HEK293 (cell line): ENCODE results near the gene MGAM2.

Experiments used
- ZNF10 ChIP-seq: fragments of 450-650 bp; formaldehyde crosslinking; IDR thresholded peaks from 2 replicates; pipeline ENCODE4 v1.5.1; 2017; ENCODE audit warnings: missing biosample characterization, missing genetic modification characterization
- ZNF138 ChIP-seq: fragments of 450-650 bp; formaldehyde crosslinking; IDR thresholded peaks from 2 replicates; pipeline ENCODE4 v1.5.1; 2016; ENCODE audit warnings: missing biosample characterization, missing genetic modification characterization, borderline replicate concordance
- TF ChIP-seq, protein P1 (sequence below): fragments of 450-650 bp; formaldehyde crosslinking; IDR thresholded peaks from 2 replicates; pipeline ENCODE4 v1.5.1; 2016; ENCODE audit warnings: missing biosample characterization, missing genetic modification characterization
- TF ChIP-seq, protein P2 (sequence below): fragments of 450-650 bp; formaldehyde crosslinking; IDR thresholded peaks from 2 replicates; pipeline ENCODE4 v1.5.1; 2016; ENCODE audit warnings: missing biosample characterization, missing genetic modification characterization
- TF ChIP-seq, protein P3 (sequence below): fragments of 450-650 bp; formaldehyde crosslinking; IDR thresholded peaks from 2 replicates; pipeline ENCODE4 v1.5.1; 2016; ENCODE audit warnings: missing biosample characterization, missing genetic modification characterization
- TF ChIP-seq, protein P4 (sequence below): fragments of 450-650 bp; formaldehyde crosslinking; IDR thresholded peaks from 2 replicates; pipeline ENCODE4 v1.5.1; 2017; ENCODE audit warnings: missing biosample characterization, mild to moderate bottlenecking, missing genetic modification characterization, moderate library complexity

DNA sequence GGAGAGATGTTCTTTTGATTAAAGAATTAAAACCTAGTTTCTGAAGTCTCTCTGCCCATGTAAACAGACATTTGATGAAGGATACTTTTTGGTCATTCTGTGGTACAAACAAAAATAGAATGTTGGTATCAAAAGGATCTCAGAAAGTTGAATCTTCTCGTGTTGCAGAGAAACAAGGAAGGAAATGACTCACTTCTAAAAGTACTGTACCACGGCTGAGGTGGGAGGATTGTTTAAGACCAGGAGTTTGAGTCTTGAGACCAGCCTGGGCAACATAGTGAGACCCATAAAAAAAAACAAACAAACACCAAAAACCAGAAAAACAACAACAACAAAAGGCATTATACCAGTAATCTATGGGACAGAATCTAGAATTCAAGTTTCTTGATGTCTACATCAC is 76.6 kb downstream of the MGAM2 start:
- TF ChIP-seq, protein P1, sequence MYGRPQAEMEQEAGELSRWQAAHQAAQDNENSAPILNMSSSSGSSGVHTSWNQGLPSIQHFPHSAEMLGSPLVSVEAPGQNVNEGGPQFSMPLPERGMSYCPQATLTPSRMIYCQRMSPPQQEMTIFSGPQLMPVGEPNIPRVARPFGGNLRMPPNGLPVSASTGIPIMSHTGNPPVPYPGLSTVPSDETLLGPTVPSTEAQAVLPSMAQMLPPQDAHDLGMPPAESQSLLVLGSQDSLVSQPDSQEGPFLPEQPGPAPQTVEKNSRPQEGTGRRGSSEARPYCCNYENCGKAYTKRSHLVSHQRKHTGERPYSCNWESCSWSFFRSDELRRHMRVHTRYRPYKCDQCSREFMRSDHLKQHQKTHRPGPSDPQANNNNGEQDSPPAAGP (tag by site-specific recombination) = no peak
- TF ChIP-seq, protein P2, sequence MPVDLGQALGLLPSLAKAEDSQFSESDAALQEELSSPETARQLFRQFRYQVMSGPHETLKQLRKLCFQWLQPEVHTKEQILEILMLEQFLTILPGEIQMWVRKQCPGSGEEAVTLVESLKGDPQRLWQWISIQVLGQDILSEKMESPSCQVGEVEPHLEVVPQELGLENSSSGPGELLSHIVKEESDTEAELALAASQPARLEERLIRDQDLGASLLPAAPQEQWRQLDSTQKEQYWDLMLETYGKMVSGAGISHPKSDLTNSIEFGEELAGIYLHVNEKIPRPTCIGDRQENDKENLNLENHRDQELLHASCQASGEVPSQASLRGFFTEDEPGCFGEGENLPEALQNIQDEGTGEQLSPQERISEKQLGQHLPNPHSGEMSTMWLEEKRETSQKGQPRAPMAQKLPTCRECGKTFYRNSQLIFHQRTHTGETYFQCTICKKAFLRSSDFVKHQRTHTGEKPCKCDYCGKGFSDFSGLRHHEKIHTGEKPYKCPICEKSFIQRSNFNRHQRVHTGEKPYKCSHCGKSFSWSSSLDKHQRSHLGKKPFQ (tag by site-specific recombination) = no peak
- TF ChIP-seq ZNF10 (tag by site-specific recombination) (no peak), ZNF138 (tag by site-specific recombination) (no peak)
- TF ChIP-seq, protein P3, sequence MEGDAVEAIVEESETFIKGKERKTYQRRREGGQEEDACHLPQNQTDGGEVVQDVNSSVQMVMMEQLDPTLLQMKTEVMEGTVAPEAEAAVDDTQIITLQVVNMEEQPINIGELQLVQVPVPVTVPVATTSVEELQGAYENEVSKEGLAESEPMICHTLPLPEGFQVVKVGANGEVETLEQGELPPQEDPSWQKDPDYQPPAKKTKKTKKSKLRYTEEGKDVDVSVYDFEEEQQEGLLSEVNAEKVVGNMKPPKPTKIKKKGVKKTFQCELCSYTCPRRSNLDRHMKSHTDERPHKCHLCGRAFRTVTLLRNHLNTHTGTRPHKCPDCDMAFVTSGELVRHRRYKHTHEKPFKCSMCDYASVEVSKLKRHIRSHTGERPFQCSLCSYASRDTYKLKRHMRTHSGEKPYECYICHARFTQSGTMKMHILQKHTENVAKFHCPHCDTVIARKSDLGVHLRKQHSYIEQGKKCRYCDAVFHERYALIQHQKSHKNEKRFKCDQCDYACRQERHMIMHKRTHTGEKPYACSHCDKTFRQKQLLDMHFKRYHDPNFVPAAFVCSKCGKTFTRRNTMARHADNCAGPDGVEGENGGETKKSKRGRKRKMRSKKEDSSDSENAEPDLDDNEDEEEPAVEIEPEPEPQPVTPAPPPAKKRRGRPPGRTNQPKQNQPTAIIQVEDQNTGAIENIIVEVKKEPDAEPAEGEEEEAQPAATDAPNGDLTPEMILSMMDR (tag by site-specific recombination) = no peak
- TF ChIP-seq, protein P4, sequence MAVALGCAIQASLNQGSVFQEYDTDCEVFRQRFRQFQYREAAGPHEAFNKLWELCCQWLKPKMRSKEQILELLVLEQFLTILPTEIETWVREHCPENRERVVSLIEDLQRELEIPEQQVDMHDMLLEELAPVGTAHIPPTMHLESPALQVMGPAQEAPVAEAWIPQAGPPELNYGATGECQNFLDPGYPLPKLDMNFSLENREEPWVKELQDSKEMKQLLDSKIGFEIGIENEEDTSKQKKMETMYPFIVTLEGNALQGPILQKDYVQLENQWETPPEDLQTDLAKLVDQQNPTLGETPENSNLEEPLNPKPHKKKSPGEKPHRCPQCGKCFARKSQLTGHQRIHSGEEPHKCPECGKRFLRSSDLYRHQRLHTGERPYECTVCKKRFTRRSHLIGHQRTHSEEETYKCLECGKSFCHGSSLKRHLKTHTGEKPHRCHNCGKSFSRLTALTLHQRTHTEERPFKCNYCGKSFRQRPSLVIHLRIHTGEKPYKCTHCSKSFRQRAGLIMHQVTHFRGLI = no peak
